Naive B cell (primary cell): ENCODE data around the gene OLIG1. TPM values are rescaled to one million over a fixed set of nuclear protein-coding genes. Genes with fewer than 3 reads are reported as not detected.

ENCODE experiments used
- ATAC-seq, 2 donors: fragments of 150-1000 bp; cut with Tn5 transposase; 2 replicates each; pipeline ENCODE4 v1.10.0; 2021; ENCODE audit warnings: low read depth in 2 of 2, mild to moderate bottlenecking in 2 of 2, moderate library complexity in 2 of 2
- DNase-seq: peaks from one replicate; pipeline ENCODE4 v3.0.0; 2022
- H3K27ac Mint-ChIP-seq, 6 donors: one replicate each; pipeline ENCODE4 v1.8.0; 2020 to 2022; ENCODE audit warnings: mild to moderate bottlenecking in 6 of 6, mixed read lengths in 6 of 6, moderate library complexity in 5 of 6, inconsistent platforms in 2 of 6
- H3K27me3 Mint-ChIP-seq, 3 donors: one replicate each; pipeline ENCODE4 v1.8.0; 2021 to 2022; ENCODE audit warnings: mixed read lengths in 3 of 3, mild to moderate bottlenecking in 1 of 3
- H3K36me3 Mint-ChIP-seq, 2 donors: one replicate each; pipeline ENCODE4 v1.8.0; 2020 to 2022; ENCODE audit warnings: mixed read lengths in 2 of 2, inconsistent platforms in 1 of 2, mild to moderate bottlenecking in 1 of 2
- H3K4me1 Mint-ChIP-seq, 3 donors: one replicate each; pipeline ENCODE4 v1.8.0; 2020 to 2022; ENCODE audit warnings: mixed read lengths in 3 of 3, inconsistent platforms in 1 of 3, mild to moderate bottlenecking in 1 of 3, moderate library complexity in 1 of 3
- H3K4me3 Mint-ChIP-seq, 8 donors: one replicate each; pipeline ENCODE4 v1.8.0; 2020 to 2022; ENCODE audit warnings: mild to moderate bottlenecking in 8 of 8, mixed read lengths in 8 of 8, moderate library complexity in 8 of 8, inconsistent platforms in 2 of 8
- H3K9me3 Mint-ChIP-seq, 7 donors: one replicate each; pipeline ENCODE4 v1.8.0; 2020 to 2022; ENCODE audit warnings: mixed read lengths in 7 of 7, mild to moderate bottlenecking in 5 of 7, inconsistent platforms in 2 of 7, moderate library complexity in 1 of 7
- polyA plus RNA-seq, 6 donors: library from polyadenylated mRNA; unstranded; fragments of 300-500 nt; fragmentation: Illumina TruSeq; gene quantifications; one replicate each; pipeline ENCODE4 v1.2.3, GENCODE V29; 2021; ENCODE audit warnings: low read depth in 6 of 6

The OLIG1 gene
- polyA plus RNA-seq, 6 donors from 2014 or later: not detected

GRCh38 chr21:33117101-33117888 lies 47.4 kb downstream of the OLIG1 start:
- Mint-ChIP-seq H3K27me3 (peaks cover 59 to 69% (median 62%) of the 10 kb centered on the region in 3 donors), H3K4me3 (no peak overlapping the region), H3K9me3 (no peaks in the 10 kb centered on the region), H3K36me3 (no peaks in the 10 kb centered on the region), H3K27ac (no peak overlapping the region), H3K4me1 (no peaks in the 10 kb centered on the region)
- no peak for ATAC-seq
- no peak for DNase-seq

Other genes starting within 250 kb of the OLIG1 start
- gene OLIG2, start 44.2 kb upstream of the OLIG1 start, polyA plus RNA-seq: not detected
- 10 to 100 TPM; 41.4 to 61.7 (median 50.8) TPM for gene IFNAR2, start 159.8 kb downstream of the OLIG1 start, polyA plus RNA-seq
- 10 to 100 TPM; 56.9 to 83.1 (median 71.0) TPM for gene IL10RB, start 196.2 kb downstream of the OLIG1 start, polyA plus RNA-seq